HG03060 (cell line): Measurements from ENCODE around the gene SLC27A3.
A peak's percentile ranks its signal among the peaks of the same experiment; 100 is the strongest.

Experiments
- ATAC-seq: cut with Tn5 transposase; IDR thresholded peaks from one replicate; pipeline ENCODE4 v1.9.1; 2021; ENCODE audit warnings: low read depth, moderate number of reproducible peaks; ENCODE audit not compliant: unreplicated experiment

The SLC27A3 gene

GRCh38 chr1:153796786-153797659 lies 21.8 kb downstream of the SLC27A3 start:
- no peak for ATAC-seq

- ATAC-seq: no peak
Observed at GRCh38 chr1:153798468-153798780, 23.2 kb downstream of the SLC27A3 start.

- ATAC-seq: no peak
Observed at GRCh38 chr1:153799016-153799415, 23.8 kb downstream of the SLC27A3 start.

- no peak for ATAC-seq
Observed at GRCh38 chr1:153799566-153800465, 24.6 kb downstream of the SLC27A3 start.

GRCh38 chr1:153800516-153800915 lies 25.3 kb downstream of the SLC27A3 start:
- ATAC-seq: no peak

GRCh38 chr1:153801028-153801625 lies 25.9 kb downstream of the SLC27A3 start:
- ATAC-seq: no peak

- no peak for ATAC-seq
Observed at GRCh38 chr1:153801786-153802697, 26.8 kb downstream of the SLC27A3 start.

GRCh38 chr1:153803470-153804056 lies 28.4 kb downstream of the SLC27A3 start:
- ATAC-seq: no peak

- ATAC-seq: no peak
Observed at GRCh38 chr1:153804112-153804511, 28.9 kb downstream of the SLC27A3 start.

GRCh38 chr1:153805042-153805745 lies 30.0 kb downstream of the SLC27A3 start:
- ATAC-seq: peak; percentile 92

- ATAC-seq: no peak
Observed at GRCh38 chr1:153805886-153806719, 30.9 kb downstream of the SLC27A3 start.

GRCh38 chr1:153816283-153816889 lies 41.2 kb downstream of the SLC27A3 start:
- no peak for ATAC-seq

- ATAC-seq: no peak
Observed at GRCh38 chr1:153818876-153819275, 43.7 kb downstream of the SLC27A3 start.

- no peak for ATAC-seq
Observed at GRCh38 chr1:153827168-153827964, 52.2 kb downstream of the SLC27A3 start.
